GM12872 (cell line): ENCODE results near the gene SHKBP1.

Experiments
- TF ChIP-seq, protein P1 (sequence below): IDR thresholded peaks from 3 replicates; pipeline ENCODE4 v1.5.1; 2011; ENCODE audit warnings: low read depth, mild to moderate bottlenecking, low read length, moderate library complexity; ENCODE audit not compliant: insufficient read depth

Gene SHKBP1

DNA sequence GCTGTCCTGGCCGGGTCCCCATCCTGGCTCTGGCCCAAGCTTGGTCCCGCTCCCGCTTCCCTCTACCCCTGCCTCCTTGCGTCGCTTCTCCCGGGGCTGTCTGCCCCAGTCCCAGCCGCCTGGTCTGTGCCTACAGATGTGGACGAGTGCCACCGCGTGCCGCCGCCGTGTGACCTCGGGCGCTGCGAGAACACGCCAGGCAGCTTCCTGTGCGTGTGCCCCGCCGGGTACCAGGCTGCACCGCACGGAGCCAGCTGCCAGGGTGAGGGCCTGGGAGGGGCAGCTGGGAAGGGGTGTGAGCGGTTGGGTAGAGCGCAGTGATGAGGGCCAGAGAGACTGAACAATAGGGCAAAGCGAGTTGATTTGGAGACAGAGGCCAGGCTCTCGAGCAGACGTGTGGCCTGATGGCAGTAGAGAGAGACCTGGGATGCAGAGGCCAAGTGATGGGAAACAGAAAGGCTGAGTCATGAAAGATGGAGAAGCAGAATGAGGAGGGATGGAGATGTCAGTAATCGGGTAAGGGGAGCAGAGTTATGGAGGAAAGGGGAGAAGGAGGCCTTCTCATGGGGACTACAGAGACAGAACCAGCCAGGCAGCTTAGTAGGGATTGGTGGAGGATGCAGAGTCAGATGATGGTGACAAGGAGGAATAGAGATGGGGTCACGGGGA is 33.9 kb downstream of the SHKBP1 start:
- TF ChIP-seq, protein P1, sequence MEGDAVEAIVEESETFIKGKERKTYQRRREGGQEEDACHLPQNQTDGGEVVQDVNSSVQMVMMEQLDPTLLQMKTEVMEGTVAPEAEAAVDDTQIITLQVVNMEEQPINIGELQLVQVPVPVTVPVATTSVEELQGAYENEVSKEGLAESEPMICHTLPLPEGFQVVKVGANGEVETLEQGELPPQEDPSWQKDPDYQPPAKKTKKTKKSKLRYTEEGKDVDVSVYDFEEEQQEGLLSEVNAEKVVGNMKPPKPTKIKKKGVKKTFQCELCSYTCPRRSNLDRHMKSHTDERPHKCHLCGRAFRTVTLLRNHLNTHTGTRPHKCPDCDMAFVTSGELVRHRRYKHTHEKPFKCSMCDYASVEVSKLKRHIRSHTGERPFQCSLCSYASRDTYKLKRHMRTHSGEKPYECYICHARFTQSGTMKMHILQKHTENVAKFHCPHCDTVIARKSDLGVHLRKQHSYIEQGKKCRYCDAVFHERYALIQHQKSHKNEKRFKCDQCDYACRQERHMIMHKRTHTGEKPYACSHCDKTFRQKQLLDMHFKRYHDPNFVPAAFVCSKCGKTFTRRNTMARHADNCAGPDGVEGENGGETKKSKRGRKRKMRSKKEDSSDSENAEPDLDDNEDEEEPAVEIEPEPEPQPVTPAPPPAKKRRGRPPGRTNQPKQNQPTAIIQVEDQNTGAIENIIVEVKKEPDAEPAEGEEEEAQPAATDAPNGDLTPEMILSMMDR = no peak

GRCh38 chr19:40611096-40611495 is 34.4 kb downstream of the SHKBP1 start:
- TF ChIP-seq, protein P1 = no peak

DNA sequence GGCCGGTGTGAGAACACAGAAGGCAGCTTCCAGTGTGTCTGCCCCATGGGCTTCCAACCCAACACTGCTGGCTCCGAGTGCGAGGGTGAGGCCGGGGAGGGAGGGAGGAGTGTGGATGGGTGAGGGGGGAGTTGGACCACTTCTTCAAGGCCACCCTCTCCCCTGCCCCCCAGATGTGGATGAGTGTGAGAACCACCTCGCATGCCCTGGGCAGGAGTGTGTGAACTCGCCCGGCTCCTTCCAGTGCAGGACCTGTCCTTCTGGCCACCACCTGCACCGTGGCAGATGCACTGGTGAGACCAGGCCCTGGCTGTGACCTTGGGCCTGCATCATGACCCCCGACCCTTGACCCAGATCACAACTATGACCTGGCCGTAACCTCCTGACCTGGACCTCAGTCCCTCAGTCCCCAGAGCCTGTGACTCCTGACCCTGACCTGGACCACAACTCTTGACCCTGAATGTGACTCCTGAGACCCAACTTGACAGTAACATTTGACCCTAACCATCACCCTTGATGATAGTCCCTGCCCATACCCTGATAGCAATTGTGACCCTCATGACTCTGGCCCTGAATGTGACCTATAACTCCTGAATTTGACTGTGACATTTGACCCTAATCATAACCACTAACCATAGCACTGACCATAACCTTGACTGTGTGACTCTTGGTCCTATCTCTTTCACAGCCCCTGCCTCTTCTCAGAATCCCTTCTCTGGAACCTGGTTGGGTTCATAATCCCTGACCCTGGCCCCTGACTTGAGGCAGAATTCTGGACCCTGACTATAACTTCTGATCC is 35.4 kb downstream of the SHKBP1 start:
- TF ChIP-seq, protein P1 = no peak

GRCh38 chr19:40612831-40613689 is 36.4 kb downstream of the SHKBP1 start:
- TF ChIP-seq, protein P1 = no peak

- TF ChIP-seq, protein P1 = no peak
These were observed 37.3 kb downstream of the SHKBP1 start for GRCh38 chr19:40613690-40614621.

- TF ChIP-seq, protein P1 = no peak
These were observed 38.1 kb downstream of the SHKBP1 start for GRCh38 chr19:40614622-40615411.
